Neural crest cell (in vitro differentiated cells): Measurements from ENCODE around the gene CHST13. TPM values are rescaled to one million over a fixed set of nuclear protein-coding genes. Genes with fewer than 3 reads are reported as not detected.

ENCODE experiments used
- DNase-seq: peaks from one replicate; pipeline ENCODE4 v3.0.0; 2021; ENCODE audit warnings: low read depth, mixed read lengths, low spot score
- H3K27ac Mint-ChIP-seq: one replicate; pipeline ENCODE4 v1.8.0; 2021; ENCODE audit warnings: mild to moderate bottlenecking, mixed read lengths; ENCODE audit not compliant: unreplicated experiment
- H3K27me3 Mint-ChIP-seq: 2 replicates; pipeline ENCODE4 v1.8.0; 2021; ENCODE audit warnings: low read depth, mild to moderate bottlenecking, mixed read lengths
- H3K36me3 Mint-ChIP-seq: 2 replicates; pipeline ENCODE4 v1.8.0; 2021; ENCODE audit warnings: low read depth, mild to moderate bottlenecking, mixed read lengths
- H3K4me1 Mint-ChIP-seq: 2 replicates; pipeline ENCODE4 v1.8.0; 2021; ENCODE audit warnings: mixed read lengths
- H3K4me3 Mint-ChIP-seq: one replicate; pipeline ENCODE4 v1.8.0; 2021; ENCODE audit warnings: mild to moderate bottlenecking, mixed read lengths
- H3K9me3 Mint-ChIP-seq: 2 replicates; pipeline ENCODE4 v1.8.0; 2021; ENCODE audit warnings: mixed read lengths
- CTCF ChIP-seq: fragments of 200-600 bp; sonication (generic); conservative IDR thresholded peaks from 2 replicates; pipeline ENCODE4 v1.5.0; 2021; ENCODE audit warnings: antibody characterized with exemption, mild to moderate bottlenecking
- total RNA-seq: library from RNA; stranded (reverse); gene quantifications from 2 replicates; pipeline ENCODE4 v1.2.1, GENCODE V29; 2021

The CHST13 gene
- total RNA-seq, 1 donor from 2014 or later: 0.19 TPM

GRCh38 chr3:126550488-126551051 lies 26.6 kb downstream of the CHST13 start:
- Mint-ChIP-seq H3K27ac (no peak overlapping the region), H3K4me3 (no peak overlapping the region), H3K9me3 (no peaks in the 10 kb centered on the region), H3K36me3 (no peaks in the 10 kb centered on the region), H3K4me1 (peaks cover 5% of the 10 kb centered on the region), H3K27me3 (no peaks in the 10 kb centered on the region)
- no peak for TF ChIP-seq CTCF
- no peak for DNase-seq

- H3K27me3 Mint-ChIP-seq: no peaks in the 10 kb centered on the region
- no peak overlapping the region for H3K27ac Mint-ChIP-seq
- peaks cover 5% of the 10 kb centered on the region for H3K4me1 Mint-ChIP-seq
- no peaks in the 10 kb centered on the region for H3K36me3 Mint-ChIP-seq
- no peak overlapping the region for H3K4me3 Mint-ChIP-seq
- no peak for DNase-seq
- no peak for TF ChIP-seq CTCF
- no peaks in the 10 kb centered on the region for H3K9me3 Mint-ChIP-seq
Observed at GRCh38 chr3:126551121-126551838, 27.3 kb downstream of the CHST13 start.

- Mint-ChIP-seq H3K4me1 (peaks cover 5% of the 10 kb centered on the region), H3K4me3 (no peak overlapping the region), H3K9me3 (no peaks in the 10 kb centered on the region), H3K36me3 (no peaks in the 10 kb centered on the region), H3K27me3 (no peaks in the 10 kb centered on the region), H3K27ac (no peak overlapping the region)
- TF ChIP-seq CTCF: no peak
- no peak for DNase-seq
Observed at GRCh38 chr3:126551839-126552687, 28.1 kb downstream of the CHST13 start.

GRCh38 chr3:126552688-126553283 lies 28.8 kb downstream of the CHST13 start:
- Mint-ChIP-seq H3K27me3 (no peaks in the 10 kb centered on the region), H3K4me3 (no peak overlapping the region), H3K4me1 (peaks cover 5% of the 10 kb centered on the region), H3K9me3 (no peaks in the 10 kb centered on the region), H3K27ac (no peak overlapping the region), H3K36me3 (no peaks in the 10 kb centered on the region)
- DNase-seq: no peak
- no peak for TF ChIP-seq CTCF

GRCh38 chr3:126553284-126554084 lies 29.5 kb downstream of the CHST13 start:
- no peak for DNase-seq
- TF ChIP-seq CTCF: no peak
- H3K4me3 Mint-ChIP-seq: no peak overlapping the region
- no peaks in the 10 kb centered on the region for H3K36me3 Mint-ChIP-seq
- peaks cover 5% of the 10 kb centered on the region for H3K4me1 Mint-ChIP-seq
- no peaks in the 10 kb centered on the region for H3K27me3 Mint-ChIP-seq
- no peaks in the 10 kb centered on the region for H3K9me3 Mint-ChIP-seq
- peak overlapping the region; percentile 89 for H3K27ac Mint-ChIP-seq
